ENCODE data around the gene TMEM147.

GRCh38 chr19:35531291-35531690, 14.1 kb upstream of the TMEM147 start:
- TF ChIP-seq POLR2A (IDR thresholded peaks at IDR 0.05) (no peak), POLR2AphosphoS5 (IDR thresholded peaks at IDR 0.05) (no peak), CTCF (IDR thresholded peaks at IDR 0.05) (no peak)
